ENCODE measurements around the gene SLC6A16. TPM values are rescaled to one million over a fixed set of nuclear protein-coding genes. Genes with fewer than 3 reads are reported as not detected.
"Not testable (repeated sequence)": the region's sequence is repeated elsewhere in the genome, so short reads cannot be mapped to it uniquely, and the experiment has no call there.

Gene SLC6A16
- total RNA-seq, 1 donor from 2014 or later, result 19.3 TPM

GRCh38 chr19:49328741-49329140 is 3.8 kb upstream of the SLC6A16 start:
- Mint-ChIP-seq H3K27ac (peak overlapping the region; percentile 100), H3K4me3 (peak overlapping the region; percentile 78)

GRCh38 chr19:49327878-49328544 is 3.0 kb upstream of the SLC6A16 start:
- Mint-ChIP-seq H3K4me1 (peaks cover 90% of the 10 kb centered on the region), H3K36me3 (ENCODE audit: low read depth) (peaks cover 59% of the 10 kb centered on the region), H3K27me3 (no peaks in the 10 kb centered on the region), H3K4me3 (peak overlapping the region; percentile 78), H3K27ac (peak overlapping the region; percentile 100), H3K9me3 (peaks cover 11% of the 10 kb centered on the region)
- ATAC-seq (ENCODE audit: low read depth) (peak; percentile 30), DNase-seq (no peak)
- intact Hi-C loops (cut with micrococcal nuclease), result loop anchor here (1.0 to 5.0 kb wide), 4 partner anchors 12 to 349 kb away; partner anchors contain the start of genes DKKL1 and PRMT1
- ChIA-PET POLR2A (interaction anchor here (0.8 to 16.2 kb wide), 9 partner anchors 9 to 125 kb away, joined by 3 to 757 read pairs (median 11); partner anchors contain the start of genes ALDH16A1, CD37, KASH5 and TEAD2), CTCF (interaction anchor here (0.8 to 4.5 kb wide), 8 partner anchors 16 to 64 kb away, joined by 3 to 24 read pairs (median 4); no protein-coding TSS in a partner anchor)
- no peak for TF ChIP-seq CTCF (IDR thresholded peaks at IDR 0.05)

More at GRCh38 chr19:49328741-49329140, 3.8 kb upstream of the SLC6A16 start:
- no peak for DNase-seq
- ChIA-PET POLR2A (interaction anchor here (0.6 to 16.2 kb wide), 8 partner anchors 10 to 167 kb away, joined by 3 to 757 read pairs (median 10); partner anchors contain the start of genes CD37, RPS11 and TEAD2), CTCF (interaction anchor here (1.0 to 4.5 kb wide), 3 partner anchors 20 to 27 kb away, joined by 3 to 24 read pairs (median 4); no protein-coding TSS in a partner anchor)
- Mint-ChIP-seq H3K9me3 (peaks cover 7% of the 10 kb centered on the region), H3K4me1 (peaks cover 93% of the 10 kb centered on the region), H3K27me3 (no peaks in the 10 kb centered on the region), H3K36me3 (ENCODE audit: low read depth) (peaks cover 57% of the 10 kb centered on the region)
- no peak for ATAC-seq (ENCODE audit: low read depth)
- intact Hi-C loops (cut with micrococcal nuclease), result loop anchor here (1.0 to 5.0 kb wide), 4 partner anchors 12 to 349 kb away; partner anchors contain the start of genes DKKL1 and PRMT1
- TF ChIP-seq CTCF (IDR thresholded peaks at IDR 0.05), result no peak

GRCh38 chr19:49326165-49326704 is 1.2 kb upstream of the SLC6A16 start:
- H3K4me3 Mint-ChIP-seq, result peak overlapping the region; percentile 56
- peaks cover 56% of the 10 kb centered on the region for H3K36me3 Mint-ChIP-seq (ENCODE audit: low read depth)
- H3K4me1 Mint-ChIP-seq, result peaks cover 84% of the 10 kb centered on the region
- ChIA-PET CTCF (interaction anchor here (1.0 to 1.6 kb wide), 4 partner anchors 11 to 25 kb away, joined by 4 to 6 read pairs (median 5); no protein-coding TSS in a partner anchor), POLR2A (interaction anchor here (0.6 to 16.2 kb wide), 17 partner anchors 11 to 201 kb away, joined by 3 to 757 read pairs (median 4); partner anchors contain the start of genes CD37, RPS11 and TEAD2)
- H3K9me3 Mint-ChIP-seq, result peaks cover 13% of the 10 kb centered on the region
- DNase-seq (no peak), ATAC-seq (ENCODE audit: low read depth) (peak; percentile 51)
- H3K27me3 Mint-ChIP-seq, result no peaks in the 10 kb centered on the region
- intact Hi-C loops (cut with micrococcal nuclease), result loop anchor here (1.0 to 5.0 kb wide), 4 partner anchors 8 to 351 kb away; partner anchors contain the start of gene PRMT1
- no peak for TF ChIP-seq CTCF (IDR thresholded peaks at IDR 0.05)
- H3K27ac Mint-ChIP-seq, result peak overlapping the region; percentile 100

- intact Hi-C loops (cut with micrococcal nuclease), result loop anchor here (1.0 to 5.0 kb wide), 4 partner anchors 9 to 352 kb away; partner anchors contain the start of gene PRMT1
Observed at GRCh38 chr19:49325756-49326155, 765 bp upstream of the SLC6A16 start.

GRCh38 chr19:49318296-49318695 is 6.7 kb downstream of the SLC6A16 start:
- no peak for DNase-seq
- intact Hi-C loops (cut with micrococcal nuclease), result no loop called here
- ChIA-PET POLR2A (interaction anchor here (0.6 to 1.7 kb wide), 7 partner anchors 9 to 178 kb away, joined by 3 to 14 read pairs (median 6); partner anchors contain the start of gene CD37), CTCF (interaction anchor here (1.3 kb wide), 1 partner anchor 16 kb away, joined by 5 read pairs; no protein-coding TSS in a partner anchor)
- Mint-ChIP-seq H3K27ac (no peak overlapping the region), H3K4me1 (peaks cover 46% of the 10 kb centered on the region), H3K4me3 (no peak overlapping the region), H3K36me3 (ENCODE audit: low read depth) (peaks cover 66% of the 10 kb centered on the region), H3K9me3 (peaks cover 12% of the 10 kb centered on the region), H3K27me3 (no peaks in the 10 kb centered on the region)
- ATAC-seq (ENCODE audit: low read depth), result no peak
- no peak for TF ChIP-seq CTCF (IDR thresholded peaks at IDR 0.05)

More at GRCh38 chr19:49325756-49326155, 765 bp upstream of the SLC6A16 start:
- H3K27me3 Mint-ChIP-seq; ATAC-seq (ENCODE audit: low read depth); DNase-seq: not testable (repeated sequence)
- H3K4me3 Mint-ChIP-seq, result peak overlapping the region; percentile 56
- H3K27ac Mint-ChIP-seq, result peak overlapping the region; percentile 100
- H3K36me3 Mint-ChIP-seq (ENCODE audit: low read depth), result peaks cover 57% of the 10 kb centered on the region
- peaks cover 13% of the 10 kb centered on the region for H3K9me3 Mint-ChIP-seq
- POLR2A ChIA-PET, result interaction anchor here (0.6 to 16.2 kb wide), 14 partner anchors 14 to 170 kb away, joined by 3 to 757 read pairs (median 4); partner anchors contain the start of genes CD37, RPS11 and TEAD2
- CTCF ChIA-PET, result interaction anchor here (1.0 to 1.6 kb wide), 4 partner anchors 11 to 24 kb away, joined by 4 to 6 read pairs (median 5); no protein-coding TSS in a partner anchor
- H3K4me1 Mint-ChIP-seq, result peaks cover 82% of the 10 kb centered on the region
